Measurements from ENCODE around the gene FOXK2.

The FOXK2 gene

GRCh38 chr17:82494236-82495055 lies 25.1 kb upstream of the FOXK2 start:
- H3K4me1 ChIP-seq (ENCODE audit: control insufficient read depth in 2 of 2, insufficient read depth in 2 of 2, low read length in 2 of 2), result peaks cover 16 to 19% of the 10 kb centered on the region in 2 donors
- H3K9ac ChIP-seq (ENCODE audit: low read depth in 1 of 2, low read length in 2 of 2), result peak overlapping the region in 1 of 2 donors; percentile 41
- peak overlapping the region in 1 of 2 donors; percentile 0 for H3K4me3 ChIP-seq (ENCODE audit: low read length in 2 of 2)
- H3K27me3 ChIP-seq (ENCODE audit: control insufficient read depth in 2 of 2, insufficient read depth in 2 of 2, low read length in 2 of 2), result no peaks in the 10 kb centered on the region
- H3K36me3 ChIP-seq (ENCODE audit: control insufficient read depth in 2 of 2, insufficient read depth in 2 of 2, low read length in 2 of 2), result peaks cover 0 to under 1% of the 10 kb centered on the region in 2 donors
- no peaks in the 10 kb centered on the region for H3K9me3 ChIP-seq (ENCODE audit: control insufficient read depth in 2 of 2, low read length in 2 of 2)
- H3K27ac ChIP-seq (ENCODE audit: low read depth in 2 of 2, low read length in 2 of 2), result peak overlapping the region in 1 of 2 donors; percentile 39

GRCh38 chr17:82495844-82496528 lies 23.5 kb upstream of the FOXK2 start:
- Histone ChIP-seq H3K27me3 (ENCODE audit: control insufficient read depth in 2 of 2, insufficient read depth in 2 of 2, low read length in 2 of 2) (no peaks in the 10 kb centered on the region), H3K9me3 (ENCODE audit: control insufficient read depth in 2 of 2, low read length in 2 of 2) (no peaks in the 10 kb centered on the region), H3K36me3 (ENCODE audit: control insufficient read depth in 2 of 2, insufficient read depth in 2 of 2, low read length in 2 of 2) (no peaks in the 10 kb centered on the region), H3K9ac (ENCODE audit: low read depth in 1 of 2, low read length in 2 of 2) (peak overlapping the region in 1 of 2 donors; percentile 77), H3K27ac (ENCODE audit: low read depth in 2 of 2, low read length in 2 of 2) (peak overlapping the region in 1 of 2 donors; percentile 4), H3K4me1 (ENCODE audit: control insufficient read depth in 2 of 2, insufficient read depth in 2 of 2, low read length in 2 of 2) (peaks cover 16 to 19% of the 10 kb centered on the region in 2 donors), H3K4me3 (ENCODE audit: low read length in 2 of 2) (peak overlapping the region in 1 of 2 donors; percentile 74)

- H3K9me3 ChIP-seq (ENCODE audit: control insufficient read depth in 2 of 2, low read length in 2 of 2), result no peaks in the 10 kb centered on the region
- peak overlapping the region; percentile 72 to 74 for H3K4me3 ChIP-seq (ENCODE audit: low read length in 2 of 2)
- peak overlapping the region; percentile 62 to 75 for H3K27ac ChIP-seq (ENCODE audit: low read depth in 2 of 2, low read length in 2 of 2)
- no peaks in the 10 kb centered on the region for H3K27me3 ChIP-seq (ENCODE audit: control insufficient read depth in 2 of 2, insufficient read depth in 2 of 2, low read length in 2 of 2)
- peak overlapping the region; percentile 63 to 77 for H3K9ac ChIP-seq (ENCODE audit: low read depth in 1 of 2, low read length in 2 of 2)
- H3K36me3 ChIP-seq (ENCODE audit: control insufficient read depth in 2 of 2, insufficient read depth in 2 of 2, low read length in 2 of 2), result no peaks in the 10 kb centered on the region
- H3K4me1 ChIP-seq (ENCODE audit: control insufficient read depth in 2 of 2, insufficient read depth in 2 of 2, low read length in 2 of 2), result peaks cover 16 to 19% of the 10 kb centered on the region in 2 donors
These were observed 22.8 kb upstream of the FOXK2 start for GRCh38 chr17:82496529-82497434.

- Histone ChIP-seq H3K4me1 (ENCODE audit: control insufficient read depth in 2 of 2, insufficient read depth in 2 of 2, low read length in 2 of 2) (peaks cover 16 to 19% of the 10 kb centered on the region in 2 donors), H3K36me3 (ENCODE audit: control insufficient read depth in 2 of 2, insufficient read depth in 2 of 2, low read length in 2 of 2) (no peaks in the 10 kb centered on the region), H3K9ac (ENCODE audit: low read depth in 1 of 2, low read length in 2 of 2) (peak overlapping the region; percentile 70 to 71), H3K9me3 (ENCODE audit: control insufficient read depth in 2 of 2, low read length in 2 of 2) (no peaks in the 10 kb centered on the region), H3K27me3 (ENCODE audit: control insufficient read depth in 2 of 2, insufficient read depth in 2 of 2, low read length in 2 of 2) (no peaks in the 10 kb centered on the region), H3K27ac (ENCODE audit: low read depth in 2 of 2, low read length in 2 of 2) (peak overlapping the region; percentile 71 to 75), H3K4me3 (ENCODE audit: low read length in 2 of 2) (peak overlapping the region; percentile 60 to 72)
These were observed 21.8 kb upstream of the FOXK2 start for GRCh38 chr17:82497483-82498405.

GRCh38 chr17:82502207-82502606 lies 17.3 kb upstream of the FOXK2 start:
- Histone ChIP-seq H3K4me1 (ENCODE audit: control insufficient read depth in 2 of 2, insufficient read depth in 2 of 2, low read length in 2 of 2) (peaks cover 3 to 6% of the 10 kb centered on the region in 2 donors), H3K27ac (ENCODE audit: low read depth in 2 of 2, low read length in 2 of 2) (no peak overlapping the region), H3K9ac (ENCODE audit: low read depth in 1 of 2, low read length in 2 of 2) (no peak overlapping the region), H3K27me3 (ENCODE audit: control insufficient read depth in 2 of 2, insufficient read depth in 2 of 2, low read length in 2 of 2) (no peaks in the 10 kb centered on the region), H3K9me3 (ENCODE audit: control insufficient read depth in 2 of 2, low read length in 2 of 2) (no peaks in the 10 kb centered on the region), H3K4me3 (ENCODE audit: low read length in 2 of 2) (no peak overlapping the region), H3K36me3 (ENCODE audit: control insufficient read depth in 2 of 2, insufficient read depth in 2 of 2, low read length in 2 of 2) (no peaks in the 10 kb centered on the region)

- Histone ChIP-seq H3K4me1 (ENCODE audit: control insufficient read depth in 2 of 2, insufficient read depth in 2 of 2, low read length in 2 of 2) (no peaks in the 10 kb centered on the region), H3K9me3 (ENCODE audit: control insufficient read depth in 2 of 2, low read length in 2 of 2) (no peaks in the 10 kb centered on the region), H3K27ac (ENCODE audit: low read depth in 2 of 2, low read length in 2 of 2) (no peak overlapping the region), H3K27me3 (ENCODE audit: control insufficient read depth in 2 of 2, insufficient read depth in 2 of 2, low read length in 2 of 2) (no peaks in the 10 kb centered on the region), H3K4me3 (ENCODE audit: low read length in 2 of 2) (no peak overlapping the region), H3K9ac (ENCODE audit: low read depth in 1 of 2, low read length in 2 of 2) (no peak overlapping the region), H3K36me3 (ENCODE audit: control insufficient read depth in 2 of 2, insufficient read depth in 2 of 2, low read length in 2 of 2) (no peaks in the 10 kb centered on the region)
These were observed 16.3 kb upstream of the FOXK2 start for GRCh38 chr17:82503094-82503727.

- Histone ChIP-seq H3K9me3 (ENCODE audit: control insufficient read depth in 2 of 2, low read length in 2 of 2) (no peaks in the 10 kb centered on the region), H3K27me3 (ENCODE audit: control insufficient read depth in 2 of 2, insufficient read depth in 2 of 2, low read length in 2 of 2) (no peaks in the 10 kb centered on the region), H3K9ac (ENCODE audit: low read depth in 1 of 2, low read length in 2 of 2) (no peak overlapping the region)
These were observed 15.7 kb upstream of the FOXK2 start for GRCh38 chr17:82503728-82504308.

GRCh38 chr17:82505296-82505695 lies 14.2 kb upstream of the FOXK2 start:
- Histone ChIP-seq H3K9ac (ENCODE audit: low read depth in 1 of 2, low read length in 2 of 2) (no peak overlapping the region), H3K9me3 (ENCODE audit: control insufficient read depth in 2 of 2, low read length in 2 of 2) (no peaks in the 10 kb centered on the region), H3K4me3 (ENCODE audit: low read length in 2 of 2) (no peak overlapping the region), H3K27ac (ENCODE audit: low read depth in 2 of 2, low read length in 2 of 2) (no peak overlapping the region), H3K36me3 (ENCODE audit: control insufficient read depth in 2 of 2, insufficient read depth in 2 of 2, low read length in 2 of 2) (no peaks in the 10 kb centered on the region), H3K4me1 (ENCODE audit: control insufficient read depth in 2 of 2, insufficient read depth in 2 of 2, low read length in 2 of 2) (no peaks in the 10 kb centered on the region), H3K27me3 (ENCODE audit: control insufficient read depth in 2 of 2, insufficient read depth in 2 of 2, low read length in 2 of 2) (no peaks in the 10 kb centered on the region)

More at GRCh38 chr17:82503728-82504308, 15.7 kb upstream of the FOXK2 start:
- Histone ChIP-seq H3K27ac (ENCODE audit: low read depth in 2 of 2, low read length in 2 of 2) (no peak overlapping the region), H3K36me3 (ENCODE audit: control insufficient read depth in 2 of 2, insufficient read depth in 2 of 2, low read length in 2 of 2) (no peaks in the 10 kb centered on the region), H3K4me3 (ENCODE audit: low read length in 2 of 2) (no peak overlapping the region), H3K4me1 (ENCODE audit: control insufficient read depth in 2 of 2, insufficient read depth in 2 of 2, low read length in 2 of 2) (no peaks in the 10 kb centered on the region)

Data from mucosa of rectum (tissue), 2 donors.